Heart right ventricle (tissue), 16 donors: ENCODE results near the gene LURAP1L. TPM values are rescaled to one million over a fixed set of nuclear protein-coding genes. Genes with fewer than 3 reads are reported as not detected.

Experiments used
- ATAC-seq, 8 donors: fragments of 200-7000 bp; cut with Tn5 transposase; one replicate each; pipeline ENCODE4 v1.9.1; 2020; ENCODE audit warnings: mild to moderate bottlenecking in 8 of 8, moderate library complexity in 8 of 8, moderate number of reproducible peaks in 1 of 8
- DNase-seq, 2 donors: peaks; one replicate each; pipeline ENCODE4 v3.0.0-alpha.2; 2020
- H3K27ac ChIP-seq, 10 donors: fragments of 200-600 bp; sonication (generic) in 2 of 10; one replicate each; pipeline versions ENCODE4 v1.5.0 to v1.8.0; 2020 to 2022; ENCODE audit warnings: mild to moderate bottlenecking in 3 of 10
- H3K27me3 ChIP-seq, 7 donors: fragments of 200-600 bp; one replicate each; pipeline ENCODE4 v1.8.0; 2021 to 2022; ENCODE audit warnings: mild to moderate bottlenecking in 2 of 7
- H3K36me3 ChIP-seq, 9 donors: fragments of 200-600 bp; sonication (generic) in 1 of 9; one replicate each; pipeline versions ENCODE4 v1.5.0 to v1.8.0; 2020 to 2022; ENCODE audit warnings: mild to moderate bottlenecking in 2 of 9
- H3K4me1 ChIP-seq, 9 donors: fragments of 200-600 bp; sonication (generic) in 1 of 9; one replicate each; pipeline versions ENCODE4 v1.5.0 to v1.8.0; 2020 to 2022; ENCODE audit warnings: mild to moderate bottlenecking in 4 of 9
- H3K4me3 ChIP-seq, 10 donors: fragments of 200-600 bp; sonication (generic) in 2 of 10; one replicate each; pipeline versions ENCODE4 v1.5.0 to v1.8.0; 2020 to 2022; ENCODE audit warnings: mild to moderate bottlenecking in 7 of 10, moderate library complexity in 2 of 10
- H3K9me3 ChIP-seq, 11 donors: fragments of 200-600 bp in 10 of 11; sonication (generic) in 2 of 11; one replicate each; pipeline versions ENCODE4 v1.5.0 to v1.8.0; 2013 to 2022; ENCODE audit warnings: mild to moderate bottlenecking in 2 of 11, control low read depth in 1 of 11, moderate library complexity in 1 of 11
- WGBS, 2 donors: extraction: QIAGEN DNeasy Blood & Tissue Kit; methylation state at CpG; one replicate each; pipeline ENCODE4 v1.1.7; 2013; ENCODE audit warnings: inconsistent platforms in 1 of 2; 5-methylcytosine and 5-hydroxymethylcytosine counted together
- intact Hi-C, 10 donors: fragments of 100-400 bp; cut with DNase I; formaldehyde crosslinking; loops; one replicate each; pipeline versions ENCODE4 v1.11.1 to v1.14.2; 2022
- polyA plus RNA-seq, 2 donors: library from polyadenylated mRNA; stranded (reverse); fragments of 200-250 nt; gene quantifications; one replicate each; pipeline ENCODE4 v1.2.3, GENCODE V29; 2013
- total RNA-seq, 10 donors: library from RNA; stranded (reverse); fragmentation: NEBNext Ultra II Directional in 3 of 10; extraction: Animal tissue kit (Norgen Biotek cat#: 25700) in 3 of 10; gene quantifications; one replicate each; pipeline versions ENCODE4 v1.2.1 to v1.2.4, GENCODE V29; 2021 to 2023
- TF ChIP-seq, protein P1 (sequence below), 9 donors: fragments of 200-600 bp; sonication (generic) in 2 of 9; IDR thresholded peaks; one replicate each; pipeline versions ENCODE4 v1.5.0 to v1.8.0; 2021 to 2022; ENCODE audit warnings: antibody characterized with exemption in 9 of 9, mild to moderate bottlenecking in 5 of 9, moderate library complexity in 1 of 9
- donor health status: Arrhythmogenic right ventricular cardiomyopathy.
- donor health status: ischemic (EF 13 %, LVEDD 7.1; RV severe dilation, severe dysfunction).
- donor health status: healthy with polysubstance abuse.
- donor health status: DM: no; HTN: yes; CAD: no.
- donor health status: DM: no; HTN: no; CAD: no.
- donor health status: ischemic (EF 25% LVEDD 6.9; RV normal size, moderate dysfunction).
- donor health status: ischemic (EF 25% LVEDD 5.7; RV mildly dilated, moderate dysfunction).
- donor health status: healthy.
- donor health status: DM: yes; HTN: yes; CAD: no.
- donor health status: Ischemic cardiomyopathy.
- donor health status: ischemic (EF 35%, LVEDD 5.7; RV mildly dilated, moderate dysfunction).
- donor health status: nonischemic (EF 11% LVEDD 7.7; RV severe dilation, severe dysfunction).
- donor health status: DM: yes; HTN: yes; CAD: no.
- donor health status: PGD.
- donor health status: ischemic (EF 29% LVEDD 5.4; RV normal size, mild dysfunction).
- donor health status: nonischemic (EF 23%, LVEDD 6.1; RV moderate dilation, normal function).

The LURAP1L gene
- total and polyA plus RNA-seq, 12 donors = 1.2 to 4.6 (median 2.2) TPM

DNA sequence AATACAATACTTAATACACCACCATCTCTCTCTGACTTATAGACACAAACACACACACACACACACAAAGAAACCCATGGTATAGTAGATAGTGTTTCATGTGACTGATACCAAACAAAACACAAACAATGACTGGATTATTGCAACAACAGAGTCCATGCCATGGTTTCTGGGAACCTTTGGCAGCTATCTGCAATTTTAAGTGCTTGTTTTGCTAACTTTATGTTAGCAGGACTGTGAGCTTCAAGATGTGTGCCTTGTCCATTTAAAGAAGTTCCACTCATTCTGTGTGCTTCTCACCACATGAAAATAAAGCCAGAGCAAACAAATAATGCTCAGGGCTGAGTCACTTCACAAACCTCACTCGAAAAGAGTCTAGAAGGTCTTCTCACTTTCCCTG is 15.1 kb upstream of the LURAP1L start:
- Histone ChIP-seq H3K4me3 (no peak overlapping the region), H3K27ac (no peak overlapping the region), H3K27me3 (no peaks in the 10 kb centered on the region), H3K9me3 (no peaks in the 10 kb centered on the region), H3K4me1 (no peaks in the 10 kb centered on the region), H3K36me3 (no peaks in the 10 kb centered on the region)
- no peak for DNase-seq
- ATAC-seq = no peak
- WGBS, 2 donors = 81 to 84% methylated on average over 1 of the region's 1 CpG
- intact Hi-C loops = loop anchor here in 1 of 10 donors (10.0 kb wide), 1 partner anchor 55 kb away; no protein-coding TSS in a partner anchor
- TF ChIP-seq, protein P1, sequence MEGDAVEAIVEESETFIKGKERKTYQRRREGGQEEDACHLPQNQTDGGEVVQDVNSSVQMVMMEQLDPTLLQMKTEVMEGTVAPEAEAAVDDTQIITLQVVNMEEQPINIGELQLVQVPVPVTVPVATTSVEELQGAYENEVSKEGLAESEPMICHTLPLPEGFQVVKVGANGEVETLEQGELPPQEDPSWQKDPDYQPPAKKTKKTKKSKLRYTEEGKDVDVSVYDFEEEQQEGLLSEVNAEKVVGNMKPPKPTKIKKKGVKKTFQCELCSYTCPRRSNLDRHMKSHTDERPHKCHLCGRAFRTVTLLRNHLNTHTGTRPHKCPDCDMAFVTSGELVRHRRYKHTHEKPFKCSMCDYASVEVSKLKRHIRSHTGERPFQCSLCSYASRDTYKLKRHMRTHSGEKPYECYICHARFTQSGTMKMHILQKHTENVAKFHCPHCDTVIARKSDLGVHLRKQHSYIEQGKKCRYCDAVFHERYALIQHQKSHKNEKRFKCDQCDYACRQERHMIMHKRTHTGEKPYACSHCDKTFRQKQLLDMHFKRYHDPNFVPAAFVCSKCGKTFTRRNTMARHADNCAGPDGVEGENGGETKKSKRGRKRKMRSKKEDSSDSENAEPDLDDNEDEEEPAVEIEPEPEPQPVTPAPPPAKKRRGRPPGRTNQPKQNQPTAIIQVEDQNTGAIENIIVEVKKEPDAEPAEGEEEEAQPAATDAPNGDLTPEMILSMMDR (IDR thresholded peaks at IDR 0.05) = no peak

- intact Hi-C loops = no loop called here
- TF ChIP-seq, protein P1 (IDR thresholded peaks at IDR 0.05) = no peak
Measured at GRCh38 chr9:12760758-12761157, 14.1 kb upstream of the LURAP1L start.

DNA sequence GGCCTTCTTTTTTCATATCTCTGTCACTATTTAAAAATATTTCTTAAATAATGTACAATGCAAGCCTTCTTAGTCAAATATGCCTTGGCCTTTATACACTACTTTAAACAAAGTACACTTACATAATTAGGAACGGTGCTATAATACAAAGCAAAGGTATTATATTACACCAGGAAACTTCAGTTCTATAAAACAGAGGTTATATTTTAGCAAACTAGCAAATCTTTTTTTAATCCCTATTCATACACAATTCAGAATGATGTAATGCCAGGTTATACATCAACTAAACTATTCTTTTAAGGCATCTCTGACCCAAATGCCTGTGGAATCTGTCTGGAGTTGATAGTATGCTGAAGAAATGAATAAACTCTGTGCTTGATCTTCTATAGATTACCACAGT is 10.7 kb upstream of the LURAP1L start:
- DNase-seq (no peak), ATAC-seq (no peak)
- TF ChIP-seq, protein P1 (IDR thresholded peaks at IDR 0.05) = no peak
- Histone ChIP-seq H3K27ac (no peak overlapping the region), H3K4me1 (no peaks in the 10 kb centered on the region), H3K9me3 (no peaks in the 10 kb centered on the region), H3K36me3 (no peaks in the 10 kb centered on the region), H3K27me3 (no peaks in the 10 kb centered on the region), H3K4me3 (no peak overlapping the region)
- intact Hi-C loops = no loop called here
- 91 to 93% methylated on average over 1 of the region's 1 CpG for WGBS, 2 donors

More at GRCh38 chr9:12760758-12761157, 14.1 kb upstream of the LURAP1L start:
- no peaks in the 10 kb centered on the region for H3K4me1 ChIP-seq
- H3K4me3 ChIP-seq = no peak overlapping the region
- H3K27me3 ChIP-seq = no peaks in the 10 kb centered on the region
- H3K9me3 ChIP-seq = no peaks in the 10 kb centered on the region
- no peak for DNase-seq
- no peak overlapping the region for H3K27ac ChIP-seq
- ATAC-seq = no peak
- H3K36me3 ChIP-seq = no peaks in the 10 kb centered on the region
- WGBS, 2 donors = 0 to 33% methylated on average over 2 of the region's 2 CpGs

DNA sequence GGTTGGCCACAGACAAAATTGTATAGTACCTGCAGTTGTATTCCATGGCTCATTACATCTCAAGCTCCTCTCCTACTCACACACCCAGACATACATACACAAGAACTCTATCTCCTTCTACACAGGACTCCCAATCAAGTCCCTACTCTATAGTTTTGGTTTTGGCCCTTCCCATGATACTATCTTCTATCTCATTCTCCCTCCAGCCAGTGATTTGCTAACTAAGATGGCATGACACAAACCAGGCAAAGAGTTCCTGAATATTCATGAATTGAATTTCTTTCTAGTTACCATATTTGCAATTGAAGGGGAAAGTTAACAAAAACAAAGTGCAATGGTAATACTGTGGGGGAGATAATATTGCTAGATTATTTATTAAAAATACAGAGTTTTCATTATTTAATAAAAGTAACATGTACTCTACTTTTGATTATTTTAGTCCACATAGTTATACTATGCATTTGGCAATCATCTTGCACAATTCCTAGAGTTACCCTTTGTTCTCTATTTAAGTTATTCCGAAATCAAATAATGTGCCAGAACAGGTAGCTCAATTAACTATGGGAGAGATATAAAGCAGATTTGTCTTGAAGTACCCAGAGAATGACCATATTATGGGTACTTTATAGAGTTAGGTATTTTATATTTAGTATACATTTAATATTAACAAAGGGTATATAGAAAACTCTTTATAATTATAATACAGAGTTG is 9.6 kb upstream of the LURAP1L start:
- Histone ChIP-seq H3K4me3 (no peak overlapping the region), H3K9me3 (no peaks in the 10 kb centered on the region), H3K4me1 (no peaks in the 10 kb centered on the region), H3K36me3 (no peaks in the 10 kb centered on the region), H3K27me3 (no peaks in the 10 kb centered on the region), H3K27ac (no peak overlapping the region)
- TF ChIP-seq, protein P1 (IDR thresholded peaks at IDR 0.05) = no peak
- intact Hi-C loops = no loop called here
- WGBS, 2 donors = 93 to 98% methylated on average over 1 of the region's 1 CpG
- DNase-seq = no peak
- ATAC-seq = no peak
